DOHH2 (cell line): ENCODE results near the gene CHD6.

Source experiments
- H3F3A ChIP-seq: fragments of 200-600 bp; sonication (generic), shearing (Covaris generic); 2 replicates; pipeline ENCODE4 v1.6.0; 2016; ENCODE audit warnings: antibody characterized with exemption, mild to moderate bottlenecking; ENCODE audit not compliant: control insufficient read depth, insufficient read depth
- H3K27ac ChIP-seq: fragments of 200-600 bp; sonication (generic); 2 replicates; pipeline ENCODE4 v1.5.1; 2014; ENCODE audit warnings: low read depth, mild to moderate bottlenecking, low read length, moderate library complexity
- H3K27me3 ChIP-seq: fragments of 200-600 bp; sonication (generic); 2 replicates; pipeline ENCODE4 v1.6.1; 2014; ENCODE audit warnings: mild to moderate bottlenecking, low read length, mixed read lengths; ENCODE audit not compliant: control insufficient read depth
- H3K36me3 ChIP-seq: fragments of 200-600 bp; sonication (generic); 2 replicates; pipeline ENCODE4 v1.6.1; 2014; ENCODE audit warnings: mild to moderate bottlenecking, low read length, moderate library complexity, mixed read lengths; ENCODE audit not compliant: control insufficient read depth
- H3K4me1 ChIP-seq: fragments of 200-600 bp; sonication (generic); 2 replicates; pipeline ENCODE4 v1.6.1; 2014; ENCODE audit warnings: mild to moderate bottlenecking, low read length, mixed read lengths; ENCODE audit not compliant: control insufficient read depth
- H3K4me2 ChIP-seq: fragments of 200-600 bp; sonication (generic); 2 replicates; pipeline ENCODE4 v1.6.0; 2014; ENCODE audit warnings: mild to moderate bottlenecking, low read length, moderate library complexity
- H3K4me3 ChIP-seq: fragments of 200-600 bp; sonication (generic); 2 replicates; pipeline ENCODE4 v1.5.1; 2014; ENCODE audit warnings: mild to moderate bottlenecking, low read length, mixed read lengths
- H3K79me2 ChIP-seq: fragments of 200-600 bp; sonication (generic); 2 replicates; pipeline ENCODE4 v1.6.1; 2014; ENCODE audit warnings: mild to moderate bottlenecking, low read length, mixed read lengths; ENCODE audit not compliant: control insufficient read depth
- H3K9me2 ChIP-seq: fragments of 200-600 bp; sonication (generic); replicated peaks from 2 replicates; pipeline ENCODE4 v1.6.1; 2014; ENCODE audit warnings: mild to moderate bottlenecking, low read length, mixed read lengths; ENCODE audit not compliant: control insufficient read depth
- H3K9me3 ChIP-seq: fragments of 200-600 bp; sonication (generic); 2 replicates; pipeline ENCODE4 v1.6.1; 2014; ENCODE audit warnings: antibody characterized with exemption, low read length, mixed read lengths; ENCODE audit not compliant: control insufficient read depth, insufficient read depth
- H4K20me1 ChIP-seq: fragments of 200-600 bp; sonication (generic); 2 replicates; pipeline ENCODE4 v1.6.0; 2014; ENCODE audit warnings: low read depth, mild to moderate bottlenecking, antibody characterized with exemption, low read length, moderate library complexity; ENCODE audit not compliant: control insufficient read depth, insufficient read depth
- EZH2phosphoT487 ChIP-seq: fragments of 200-600 bp; sonication (generic); IDR thresholded peaks from 2 replicates; pipeline ENCODE4 v1.6.1; 2017; ENCODE audit warnings: borderline replicate concordance, mild to moderate bottlenecking, antibody characterized with exemption, low read length, moderate library complexity, mixed read lengths
- TF ChIP-seq, protein P1 (sequence below): fragments of 200-600 bp; sonication (generic); IDR thresholded peaks from one replicate; pipeline ENCODE4 v1.5.1; 2014; ENCODE audit warnings: antibody characterized with exemption, mild to moderate bottlenecking, low read depth, low read length; ENCODE audit not compliant: poor library complexity, severe bottlenecking

Gene CHD6

DNA sequence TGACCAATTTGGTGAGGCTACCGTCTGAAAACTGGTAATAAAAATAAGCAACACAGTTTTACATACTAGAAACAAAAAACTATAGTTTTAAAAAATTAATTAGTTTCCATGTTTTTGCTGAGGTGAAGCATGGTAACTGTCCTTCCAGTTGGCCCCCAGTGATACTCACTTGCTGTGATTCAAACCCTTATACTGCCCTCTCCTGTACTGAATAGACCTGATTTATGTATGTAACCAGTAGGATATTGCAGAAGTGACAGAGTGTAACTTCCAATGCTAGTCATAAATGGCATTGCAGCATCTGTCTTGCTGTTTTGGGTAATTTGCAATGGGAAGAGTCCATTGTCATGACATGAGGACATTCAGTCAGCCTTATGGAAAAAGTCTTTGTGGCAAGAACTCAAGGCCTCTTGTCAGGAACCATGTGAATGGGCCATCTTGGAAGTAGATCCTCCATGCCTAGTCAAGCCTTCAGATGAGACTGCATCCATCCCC is 8.9 kb upstream of the CHD6 start:
- no peaks in the 10 kb centered on the region for H3K79me2 ChIP-seq
- H3K9me3 ChIP-seq: no peaks in the 10 kb centered on the region
- no peak overlapping the region for H3K27ac ChIP-seq
- no peaks in the 10 kb centered on the region for H3K9me2 ChIP-seq
- 0 out of 2 replicates have a peak, but pooled peaks cover 3% of the 10 kb centered on the region for H3K27me3 ChIP-seq
- H3K4me2 ChIP-seq: no peak overlapping the region
- no peak overlapping the region for H3K4me3 ChIP-seq
- H3F3A ChIP-seq: no peaks in the 10 kb centered on the region
- peaks cover 5% of the 10 kb centered on the region; the same call in 1 of the 2 replicates for H3K4me1 ChIP-seq
- no peaks in the 10 kb centered on the region for H3K36me3 ChIP-seq
- no peaks in the 10 kb centered on the region for H4K20me1 ChIP-seq
- TF ChIP-seq, protein P1, sequence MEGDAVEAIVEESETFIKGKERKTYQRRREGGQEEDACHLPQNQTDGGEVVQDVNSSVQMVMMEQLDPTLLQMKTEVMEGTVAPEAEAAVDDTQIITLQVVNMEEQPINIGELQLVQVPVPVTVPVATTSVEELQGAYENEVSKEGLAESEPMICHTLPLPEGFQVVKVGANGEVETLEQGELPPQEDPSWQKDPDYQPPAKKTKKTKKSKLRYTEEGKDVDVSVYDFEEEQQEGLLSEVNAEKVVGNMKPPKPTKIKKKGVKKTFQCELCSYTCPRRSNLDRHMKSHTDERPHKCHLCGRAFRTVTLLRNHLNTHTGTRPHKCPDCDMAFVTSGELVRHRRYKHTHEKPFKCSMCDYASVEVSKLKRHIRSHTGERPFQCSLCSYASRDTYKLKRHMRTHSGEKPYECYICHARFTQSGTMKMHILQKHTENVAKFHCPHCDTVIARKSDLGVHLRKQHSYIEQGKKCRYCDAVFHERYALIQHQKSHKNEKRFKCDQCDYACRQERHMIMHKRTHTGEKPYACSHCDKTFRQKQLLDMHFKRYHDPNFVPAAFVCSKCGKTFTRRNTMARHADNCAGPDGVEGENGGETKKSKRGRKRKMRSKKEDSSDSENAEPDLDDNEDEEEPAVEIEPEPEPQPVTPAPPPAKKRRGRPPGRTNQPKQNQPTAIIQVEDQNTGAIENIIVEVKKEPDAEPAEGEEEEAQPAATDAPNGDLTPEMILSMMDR: no peak
- no peak for TF ChIP-seq EZH2phosphoT487

DNA sequence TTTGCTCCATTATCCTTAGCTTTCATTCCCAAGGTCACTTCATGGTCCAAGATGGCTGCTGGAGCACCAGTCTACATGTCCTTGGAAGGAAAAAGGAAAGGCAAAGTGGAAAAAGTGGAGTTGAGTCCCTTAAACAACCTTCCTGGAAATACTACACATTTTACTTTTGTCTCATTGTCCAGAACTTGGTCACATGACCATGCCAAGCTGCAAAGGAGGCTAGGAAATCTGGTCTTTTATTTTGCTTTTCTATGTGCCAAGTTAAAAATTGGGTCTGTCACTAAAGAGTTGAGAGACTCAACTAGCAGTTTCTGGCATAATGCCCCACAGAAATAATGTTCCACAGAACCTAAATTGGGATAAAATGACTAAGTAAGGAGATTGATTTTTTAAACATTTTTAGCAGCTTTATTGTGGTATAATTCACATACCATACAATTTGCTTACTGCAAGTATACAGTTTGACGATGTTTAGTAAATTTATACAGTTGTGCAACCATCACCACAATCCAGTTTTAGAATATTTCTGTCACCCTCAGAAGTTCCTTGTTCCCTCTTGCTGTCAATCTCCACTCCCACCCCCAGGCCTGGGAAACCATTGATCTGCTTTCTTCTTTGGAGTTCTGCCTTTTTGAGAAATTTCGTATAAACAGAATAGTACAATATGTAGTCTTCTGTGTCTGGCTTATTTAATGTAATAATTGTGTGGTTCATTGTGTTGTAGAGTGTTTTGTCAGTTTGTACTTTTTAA is 5.6 kb upstream of the CHD6 start:
- Histone ChIP-seq H3F3A (no peaks in the 10 kb centered on the region), H3K4me2 (no peak overlapping the region), H3K27me3 (peaks cover 18% of the 10 kb centered on the region; the same call in 1 of the 2 replicates), H3K9me3 (no peaks in the 10 kb centered on the region), H3K4me1 (peaks cover 10% of the 10 kb centered on the region; the same call in 1 of the 2 replicates), H4K20me1 (no peaks in the 10 kb centered on the region), H3K9me2 (no peaks in the 10 kb centered on the region), H3K27ac (no peak overlapping the region), H3K4me3 (no peak overlapping the region), H3K79me2 (no peaks in the 10 kb centered on the region), H3K36me3 (no peaks in the 10 kb centered on the region)
- TF ChIP-seq, protein P1: no peak
- no peak for TF ChIP-seq EZH2phosphoT487

DNA sequence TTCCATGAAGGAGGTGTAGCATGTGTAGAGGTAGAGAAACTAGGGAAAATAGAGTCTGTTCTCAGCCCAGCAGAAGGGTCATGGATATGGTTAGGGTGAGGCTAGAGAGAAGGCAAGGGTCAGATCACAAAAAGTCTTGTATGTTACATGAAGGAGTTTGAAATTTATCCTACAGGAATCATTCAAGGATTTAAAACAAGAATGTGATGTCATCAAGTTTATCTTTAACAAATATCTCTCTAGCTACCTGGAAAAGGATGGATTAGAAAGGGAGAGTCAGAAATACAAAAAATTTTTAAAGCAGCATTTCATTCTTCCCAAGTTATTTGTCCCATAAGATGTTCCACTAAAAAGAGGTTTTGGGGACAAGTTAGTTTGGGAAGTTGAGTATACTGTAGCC is 4.4 kb upstream of the CHD6 start:
- no peaks in the 10 kb centered on the region for H3K36me3 ChIP-seq
- H3F3A ChIP-seq: no peaks in the 10 kb centered on the region
- no peak overlapping the region for H3K4me2 ChIP-seq
- H3K4me3 ChIP-seq: no peak overlapping the region
- H3K27me3 ChIP-seq: peaks cover 18% of the 10 kb centered on the region; the same call in 1 of the 2 replicates
- peaks cover 5% of the 10 kb centered on the region; the same call in 1 of the 2 replicates for H3K4me1 ChIP-seq
- no peaks in the 10 kb centered on the region for H4K20me1 ChIP-seq
- peaks cover under 1% of the 10 kb centered on the region for H3K79me2 ChIP-seq
- no peaks in the 10 kb centered on the region for H3K9me2 ChIP-seq
- TF ChIP-seq, protein P1: no peak
- no peak for TF ChIP-seq EZH2phosphoT487
- no peaks in the 10 kb centered on the region for H3K9me3 ChIP-seq
- no peak overlapping the region for H3K27ac ChIP-seq
